Suppressor macrophage treated with lipopolysaccharide for 1 hour (primary cell): ENCODE results near the gene ACIN1.

Experiments
- DNase-seq, 3 donors: peaks; one replicate each; pipeline ENCODE4 v3.0.0-alpha.2; 2020 to 2022

The ACIN1 gene

GRCh38 chr14:23056956-23057756 is 37.8 kb downstream of the ACIN1 start, which contains the start of gene CDH24:
Gene CDH24, minus strand, starts transcription at chr14:23057520. Its CDS starts 1,787 bp downstream, at chr14:23055733.
- DNase-seq, result peak; percentile 52 to 84 (median 70)

GRCh38 chr14:23056145-23056955 is 38.6 kb downstream of the ACIN1 start:
- peak; percentile 81 to 89 (median 82) for DNase-seq

- DNase-seq, result no peak
Observed at GRCh38 chr14:23055621-23056144, 39.3 kb downstream of the ACIN1 start.

GRCh38 chr14:23055147-23055550 is 39.8 kb downstream of the ACIN1 start:
- no peak for DNase-seq

- peak in 1 of 3 donors; percentile 41 for DNase-seq
Observed at GRCh38 chr14:23054000-23054811, 40.7 kb downstream of the ACIN1 start.

- DNase-seq, result no peak
Observed at GRCh38 chr14:23053426-23053825, 41.5 kb downstream of the ACIN1 start.

GRCh38 chr14:23052671-23053070 is 42.3 kb downstream of the ACIN1 start:
- no peak for DNase-seq

GRCh38 chr14:23052182-23052623 is 42.7 kb downstream of the ACIN1 start:
- DNase-seq, result no peak

GRCh38 chr14:23051141-23052057 is 43.5 kb downstream of the ACIN1 start:
- DNase-seq, result peak in 1 of 3 donors; percentile 27

- DNase-seq, result no peak
Observed at GRCh38 chr14:23049011-23049410, 45.9 kb downstream of the ACIN1 start.

- no peak for DNase-seq
Observed at GRCh38 chr14:23047751-23048693, 46.9 kb downstream of the ACIN1 start.

GRCh38 chr14:23047034-23047634 is 47.8 kb downstream of the ACIN1 start:
- no peak for DNase-seq

GRCh38 chr14:23045419-23046357 is 49.2 kb downstream of the ACIN1 start:
- DNase-seq, result no peak

- no peak for DNase-seq
Observed at GRCh38 chr14:23044840-23045239, 50.1 kb downstream of the ACIN1 start.

- DNase-seq, result no peak
Observed at GRCh38 chr14:23043754-23044153, 51.2 kb downstream of the ACIN1 start.

GRCh38 chr14:23043145-23043544 is 51.8 kb downstream of the ACIN1 start:
- no peak for DNase-seq

- no peak for DNase-seq
Observed at GRCh38 chr14:23042162-23042965, 52.6 kb downstream of the ACIN1 start, which contains the start of gene PSMB11. Gene PSMB11, plus strand, starts transcription at chr14:23042212. Its CDS starts 14 bp downstream, at chr14:23042226.

- DNase-seq, result no peak
Observed at GRCh38 chr14:23041729-23042128, 53.2 kb downstream of the ACIN1 start.
